Osteocyte (in vitro differentiated cells): ENCODE results near the gene FBXW9. TPM values are rescaled to one million over a fixed set of nuclear protein-coding genes. Genes with fewer than 3 reads are reported as not detected.
A peak's percentile ranks its signal among the peaks of the same experiment; 100 is the strongest.
"Not testable (repeated sequence)": the region's sequence is repeated elsewhere in the genome, so short reads cannot be mapped to it uniquely, and the experiment has no call there.

ENCODE experiments used
- DNase-seq: peaks from one replicate; pipeline ENCODE4 v3.0.0; 2021; ENCODE audit warnings: mixed read lengths; ENCODE audit not compliant: unreplicated experiment; ENCODE audit errors: extremely low spot score
- H3K27ac Mint-ChIP-seq: one replicate; pipeline ENCODE4 v1.8.0; 2021; ENCODE audit warnings: mild to moderate bottlenecking, mixed read lengths; ENCODE audit not compliant: unreplicated experiment
- H3K27me3 Mint-ChIP-seq: one replicate; pipeline ENCODE4 v1.8.0; 2021; ENCODE audit warnings: mixed read lengths; ENCODE audit not compliant: unreplicated experiment
- H3K36me3 Mint-ChIP-seq: one replicate; pipeline ENCODE4 v1.8.0; 2021; ENCODE audit warnings: mixed read lengths; ENCODE audit not compliant: unreplicated experiment
- H3K4me1 Mint-ChIP-seq: one replicate; pipeline ENCODE4 v1.8.0; 2021; ENCODE audit warnings: mixed read lengths; ENCODE audit not compliant: unreplicated experiment
- H3K4me3 Mint-ChIP-seq: one replicate; pipeline ENCODE4 v1.8.0; 2021; ENCODE audit warnings: mild to moderate bottlenecking, moderate library complexity, mixed read lengths; ENCODE audit not compliant: unreplicated experiment
- H3K9me3 Mint-ChIP-seq: one replicate; pipeline ENCODE4 v1.8.0; 2021; ENCODE audit warnings: mixed read lengths; ENCODE audit not compliant: unreplicated experiment
- total RNA-seq: library from RNA; stranded (reverse); gene quantifications from 2 replicates; pipeline ENCODE4 v1.2.1, GENCODE V29; 2021
- TF ChIP-seq, protein P1 (sequence below): fragments of 200-600 bp; sonication (generic); IDR thresholded peaks from 2 replicates; pipeline ENCODE4 v1.5.0; 2021; ENCODE audit warnings: antibody characterized with exemption, mild to moderate bottlenecking, moderate library complexity

FBXW9 gene
- total RNA-seq, 1 donor from 2014 or later: 10.9 TPM

- Mint-ChIP-seq H3K4me1 (peaks cover 37% of the 10 kb centered on the region), H3K36me3 (peaks cover 14% of the 10 kb centered on the region), H3K4me3 (peak overlapping the region; percentile 93), H3K27me3 (no peaks in the 10 kb centered on the region), H3K9me3 (no peaks in the 10 kb centered on the region), H3K27ac (peak overlapping the region; percentile 97)
- TF ChIP-seq, protein P1, sequence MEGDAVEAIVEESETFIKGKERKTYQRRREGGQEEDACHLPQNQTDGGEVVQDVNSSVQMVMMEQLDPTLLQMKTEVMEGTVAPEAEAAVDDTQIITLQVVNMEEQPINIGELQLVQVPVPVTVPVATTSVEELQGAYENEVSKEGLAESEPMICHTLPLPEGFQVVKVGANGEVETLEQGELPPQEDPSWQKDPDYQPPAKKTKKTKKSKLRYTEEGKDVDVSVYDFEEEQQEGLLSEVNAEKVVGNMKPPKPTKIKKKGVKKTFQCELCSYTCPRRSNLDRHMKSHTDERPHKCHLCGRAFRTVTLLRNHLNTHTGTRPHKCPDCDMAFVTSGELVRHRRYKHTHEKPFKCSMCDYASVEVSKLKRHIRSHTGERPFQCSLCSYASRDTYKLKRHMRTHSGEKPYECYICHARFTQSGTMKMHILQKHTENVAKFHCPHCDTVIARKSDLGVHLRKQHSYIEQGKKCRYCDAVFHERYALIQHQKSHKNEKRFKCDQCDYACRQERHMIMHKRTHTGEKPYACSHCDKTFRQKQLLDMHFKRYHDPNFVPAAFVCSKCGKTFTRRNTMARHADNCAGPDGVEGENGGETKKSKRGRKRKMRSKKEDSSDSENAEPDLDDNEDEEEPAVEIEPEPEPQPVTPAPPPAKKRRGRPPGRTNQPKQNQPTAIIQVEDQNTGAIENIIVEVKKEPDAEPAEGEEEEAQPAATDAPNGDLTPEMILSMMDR: peak; percentile 40
- DNase-seq: no peak
Observed at GRCh38 chr19:12733369-12734214, 37.2 kb upstream of the FBXW9 start.

GRCh38 chr19:12731337-12731736, 34.9 kb upstream of the FBXW9 start:
- peaks cover 23% of the 10 kb centered on the region for H3K4me1 Mint-ChIP-seq
- no peak for DNase-seq
- TF ChIP-seq, protein P1: no peak
- no peaks in the 10 kb centered on the region for H3K27me3 Mint-ChIP-seq
- peaks cover 19% of the 10 kb centered on the region for H3K36me3 Mint-ChIP-seq
- H3K4me3 Mint-ChIP-seq: no peak overlapping the region
- H3K9me3 Mint-ChIP-seq: no peaks in the 10 kb centered on the region
- no peak overlapping the region for H3K27ac Mint-ChIP-seq

DNA sequence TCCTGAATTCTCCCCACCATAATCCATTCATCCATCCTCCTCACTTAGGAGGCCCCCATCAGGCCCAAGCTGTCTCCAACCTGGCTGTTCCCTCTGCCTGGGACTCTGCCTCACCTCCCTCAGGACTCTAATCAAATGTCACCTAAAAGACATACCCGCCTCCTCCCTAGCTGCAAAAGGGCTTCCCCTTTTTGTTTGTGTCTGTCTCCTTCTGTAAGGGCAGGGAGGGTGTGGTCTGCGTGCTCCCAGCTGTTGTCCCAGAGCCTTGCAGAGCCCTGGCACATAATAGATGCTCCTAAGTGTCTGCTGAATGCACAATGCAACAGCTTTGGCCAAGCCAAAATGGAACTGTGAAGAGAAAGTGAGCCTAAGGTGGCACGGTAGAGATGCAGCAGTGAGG, 33.6 kb upstream of the FBXW9 start:
- no peaks in the 10 kb centered on the region for H3K9me3 Mint-ChIP-seq
- H3K36me3 Mint-ChIP-seq: peaks cover 19% of the 10 kb centered on the region
- DNase-seq: no peak
- H3K4me1 Mint-ChIP-seq: peaks cover 23% of the 10 kb centered on the region
- TF ChIP-seq, protein P1: no peak
- no peaks in the 10 kb centered on the region for H3K27me3 Mint-ChIP-seq
- H3K27ac Mint-ChIP-seq: no peak overlapping the region
- no peak overlapping the region for H3K4me3 Mint-ChIP-seq

- Mint-ChIP-seq H3K4me3 (no peak overlapping the region), H3K36me3 (peaks cover 19% of the 10 kb centered on the region), H3K9me3 (no peaks in the 10 kb centered on the region), H3K27me3 (no peaks in the 10 kb centered on the region), H3K27ac (no peak overlapping the region), H3K4me1 (peaks cover 28% of the 10 kb centered on the region)
- no peak for DNase-seq
- TF ChIP-seq, protein P1: no peak
Observed at GRCh38 chr19:12727745-12728433, 31.5 kb upstream of the FBXW9 start.

DNA sequence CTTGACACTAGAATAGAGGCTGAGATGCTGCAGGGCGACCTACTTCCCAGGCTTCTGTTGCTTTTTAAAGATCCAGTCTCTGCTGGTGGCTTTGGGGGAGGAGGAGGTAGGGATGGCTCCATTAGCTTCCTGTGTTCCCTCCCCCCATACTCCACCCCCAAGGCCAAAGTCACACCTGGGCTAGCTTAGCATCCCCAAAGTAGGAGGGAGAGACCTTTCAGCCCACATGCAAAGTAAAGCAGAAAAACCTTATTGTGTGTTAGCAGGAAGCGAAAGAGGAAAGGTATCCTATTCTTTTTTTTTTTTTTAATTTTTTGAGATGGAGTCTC, 30.5 kb upstream of the FBXW9 start:
- Mint-ChIP-seq H3K9me3 (no peaks in the 10 kb centered on the region), H3K4me1 (peaks cover 23% of the 10 kb centered on the region), H3K4me3 (no peak overlapping the region), H3K27ac (no peak overlapping the region), H3K36me3 (peaks cover 16% of the 10 kb centered on the region), H3K27me3 (no peaks in the 10 kb centered on the region)
- DNase-seq: no peak
- TF ChIP-seq, protein P1: no peak

DNA sequence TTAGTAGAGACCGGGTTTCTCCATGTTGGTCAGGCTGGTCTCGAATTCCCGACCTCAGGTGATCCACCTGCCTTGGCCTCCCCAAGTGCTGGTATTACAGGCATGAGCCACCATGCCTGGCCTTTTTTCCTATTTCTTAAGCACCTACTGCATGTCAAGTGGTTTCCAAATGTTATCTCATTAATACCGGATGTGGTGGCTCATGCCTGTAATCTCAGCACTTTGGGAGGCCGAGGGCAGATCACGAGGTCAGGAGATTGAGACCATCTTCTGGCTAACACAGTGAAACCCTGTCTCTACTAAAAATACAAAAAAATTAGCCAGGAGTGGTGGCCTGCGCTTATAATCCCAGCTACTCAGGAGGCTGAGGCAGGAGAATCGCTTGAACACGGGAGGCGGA, 29.2 kb upstream of the FBXW9 start:
- H3K27me3 Mint-ChIP-seq, H3K9me3 Mint-ChIP-seq, H3K27ac Mint-ChIP-seq, H3K4me3 Mint-ChIP-seq, DNase-seq: not testable (repeated sequence)
- H3K36me3 Mint-ChIP-seq: peaks cover 15% of the 10 kb centered on the region
- H3K4me1 Mint-ChIP-seq: peaks cover 30% of the 10 kb centered on the region
